GM21515 (cell line): ENCODE data around the gene CLOCK.

Experiments
- ATAC-seq: cut with Tn5 transposase; IDR thresholded peaks from one replicate; pipeline ENCODE4 v1.9.1; 2021; ENCODE audit not compliant: unreplicated experiment

CLOCK gene

DNA sequence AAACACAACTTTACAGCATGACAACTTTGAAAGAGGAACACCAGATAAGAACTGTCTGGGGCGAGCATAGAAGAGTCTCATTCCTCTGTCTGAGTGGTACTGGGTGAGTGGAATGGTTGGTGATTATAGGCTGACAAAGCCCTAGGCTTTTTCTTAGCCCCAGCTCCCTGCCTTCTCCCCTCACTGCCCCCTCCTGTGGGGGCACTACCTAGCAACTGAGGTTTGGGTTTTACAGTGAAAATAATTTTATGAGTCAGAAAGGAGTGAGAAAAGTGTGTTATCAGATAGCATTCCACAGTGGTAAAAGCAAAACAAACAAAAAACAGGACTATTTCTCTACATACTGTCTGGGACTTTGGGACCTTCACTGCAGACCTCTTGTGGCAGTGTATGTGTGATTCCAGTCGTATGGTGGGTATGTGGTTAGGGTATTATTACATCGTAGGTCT is 161.5 kb downstream of the CLOCK start:
- no peak for ATAC-seq

DNA sequence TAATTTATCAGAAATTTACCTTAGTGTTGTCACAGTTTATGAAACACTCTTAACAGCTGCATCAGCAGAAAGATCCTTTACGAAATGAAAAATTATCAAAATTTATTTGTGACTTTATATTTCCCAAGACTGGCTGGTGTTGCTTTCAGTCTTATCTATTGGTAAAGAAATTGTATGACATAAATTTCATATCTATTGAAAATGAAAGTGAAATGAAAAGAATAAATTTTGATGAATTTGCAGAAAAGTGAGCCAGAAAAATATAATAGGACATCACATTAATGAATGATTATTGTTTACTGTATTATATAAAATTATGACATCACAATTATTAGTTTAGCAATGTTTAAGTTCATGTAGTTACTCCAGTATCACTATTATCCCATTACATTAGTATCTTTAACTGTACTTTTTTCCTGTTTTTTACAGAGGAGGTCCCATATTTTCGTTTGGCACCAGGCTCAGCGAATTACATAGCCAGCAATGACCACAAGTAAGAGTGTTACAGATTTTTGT is 164.2 kb downstream of the CLOCK start:
- no peak for ATAC-seq

GRCh38 chr4:55381502-55381901 is 165.2 kb downstream of the CLOCK start:
- no peak for ATAC-seq

DNA sequence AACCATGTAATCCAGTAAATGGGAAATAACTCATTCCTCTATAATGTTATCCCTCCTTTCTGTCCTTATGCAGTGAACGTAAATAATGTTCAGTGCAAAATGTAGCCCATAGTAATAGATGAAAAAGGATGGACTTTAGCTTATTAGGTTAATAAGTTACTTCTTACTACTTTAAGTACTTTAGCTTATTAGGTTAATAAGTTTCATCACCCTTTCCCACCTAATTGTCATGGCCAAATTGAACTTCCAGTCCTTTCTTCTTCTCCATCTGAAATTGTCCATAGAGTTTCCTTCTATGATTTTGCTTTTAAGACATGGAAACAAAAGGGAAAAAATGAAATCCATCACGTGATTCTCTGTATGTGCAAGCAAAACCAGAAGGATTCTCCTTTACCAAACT is 166.1 kb downstream of the CLOCK start:
- no peak for ATAC-seq

DNA sequence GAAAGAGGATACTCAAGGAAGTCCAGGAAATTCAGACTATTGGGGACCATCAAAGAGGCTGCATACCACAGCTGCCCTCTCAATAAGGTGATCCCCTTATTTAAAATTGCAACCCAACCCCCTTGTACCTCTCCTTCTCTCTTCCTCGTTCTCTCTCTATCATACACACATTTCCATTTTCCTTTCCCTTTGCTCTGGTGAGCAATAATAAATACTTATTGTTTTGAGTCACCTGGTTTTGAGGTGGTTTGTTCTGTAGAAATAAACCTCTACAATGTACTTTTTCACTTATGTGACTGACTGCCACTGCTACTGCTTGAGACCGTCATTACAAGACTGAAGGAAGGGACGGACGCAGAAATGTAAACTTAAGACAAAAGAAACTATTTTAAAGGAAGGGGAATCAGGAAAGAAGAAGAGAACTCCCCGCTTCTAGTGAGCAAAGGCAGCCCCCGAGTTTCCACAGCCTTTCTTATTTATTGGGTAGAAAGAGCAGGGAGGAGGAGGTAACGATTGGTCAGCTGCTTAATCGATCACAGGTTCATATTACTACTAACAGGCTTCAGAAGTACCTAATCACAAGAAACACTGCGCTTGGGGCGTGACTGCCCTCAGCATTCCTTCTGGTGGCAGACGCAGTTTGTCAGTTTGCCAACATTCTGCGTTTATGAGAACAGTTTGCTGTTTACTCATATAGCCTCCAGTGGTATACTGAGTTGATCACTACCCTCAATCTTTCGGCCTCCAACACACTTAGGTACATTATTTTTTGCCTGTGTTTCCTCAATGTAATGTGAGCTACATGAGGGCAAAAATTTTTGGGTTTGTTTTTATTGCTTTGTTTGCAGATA is 167.9 kb downstream of the CLOCK start:
- no peak for ATAC-seq
